ENCODE results near the gene MMP24OS. TPM values are rescaled to one million over a fixed set of nuclear protein-coding genes. Genes with fewer than 3 reads are reported as not detected.

MMP24OS gene
- total RNA-seq, 1 donor from 2014 or later, result 94.6 TPM

DNA sequence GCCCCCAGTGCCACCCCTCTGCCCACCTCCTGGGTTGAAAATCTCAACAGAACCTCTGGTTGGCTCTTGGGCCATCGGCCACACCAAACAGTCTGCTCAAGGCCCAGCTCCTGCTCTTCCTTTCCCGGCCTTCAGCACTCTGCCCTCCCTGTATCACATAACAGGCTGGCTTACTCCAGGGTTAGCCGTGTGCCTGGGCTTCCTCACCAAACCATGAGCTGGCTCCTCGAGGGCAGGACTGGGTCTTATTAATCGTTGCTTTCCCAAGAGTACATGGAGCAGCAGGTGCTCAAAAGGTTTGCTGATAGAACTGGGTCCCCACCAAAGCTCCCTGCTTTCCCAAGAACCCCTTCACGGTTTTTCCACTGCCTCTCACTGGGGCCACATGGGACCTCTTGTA, 27.0 kb upstream of the MMP24OS start:
- TF ChIP-seq, protein P1, sequence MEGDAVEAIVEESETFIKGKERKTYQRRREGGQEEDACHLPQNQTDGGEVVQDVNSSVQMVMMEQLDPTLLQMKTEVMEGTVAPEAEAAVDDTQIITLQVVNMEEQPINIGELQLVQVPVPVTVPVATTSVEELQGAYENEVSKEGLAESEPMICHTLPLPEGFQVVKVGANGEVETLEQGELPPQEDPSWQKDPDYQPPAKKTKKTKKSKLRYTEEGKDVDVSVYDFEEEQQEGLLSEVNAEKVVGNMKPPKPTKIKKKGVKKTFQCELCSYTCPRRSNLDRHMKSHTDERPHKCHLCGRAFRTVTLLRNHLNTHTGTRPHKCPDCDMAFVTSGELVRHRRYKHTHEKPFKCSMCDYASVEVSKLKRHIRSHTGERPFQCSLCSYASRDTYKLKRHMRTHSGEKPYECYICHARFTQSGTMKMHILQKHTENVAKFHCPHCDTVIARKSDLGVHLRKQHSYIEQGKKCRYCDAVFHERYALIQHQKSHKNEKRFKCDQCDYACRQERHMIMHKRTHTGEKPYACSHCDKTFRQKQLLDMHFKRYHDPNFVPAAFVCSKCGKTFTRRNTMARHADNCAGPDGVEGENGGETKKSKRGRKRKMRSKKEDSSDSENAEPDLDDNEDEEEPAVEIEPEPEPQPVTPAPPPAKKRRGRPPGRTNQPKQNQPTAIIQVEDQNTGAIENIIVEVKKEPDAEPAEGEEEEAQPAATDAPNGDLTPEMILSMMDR (IDR thresholded peaks at IDR 0.05), result no peak
- H3K4me1 Mint-ChIP-seq (ENCODE audit: low read depth), result peaks cover 85% of the 10 kb centered on the region
- H3K9me3 Mint-ChIP-seq (ENCODE audit: low read depth), result no peaks in the 10 kb centered on the region
- peak overlapping the region; percentile 99 for H3K27ac Mint-ChIP-seq (ENCODE audit: unreplicated experiment)
- no peaks in the 10 kb centered on the region for H3K27me3 Mint-ChIP-seq (ENCODE audit: low read depth)
- H3K36me3 Mint-ChIP-seq (ENCODE audit: low read depth), result no peaks in the 10 kb centered on the region
- H3K4me3 Mint-ChIP-seq (ENCODE audit: unreplicated experiment), result no peak overlapping the region
- DNase-seq (ENCODE audit: low spot score), result no peak

DNA sequence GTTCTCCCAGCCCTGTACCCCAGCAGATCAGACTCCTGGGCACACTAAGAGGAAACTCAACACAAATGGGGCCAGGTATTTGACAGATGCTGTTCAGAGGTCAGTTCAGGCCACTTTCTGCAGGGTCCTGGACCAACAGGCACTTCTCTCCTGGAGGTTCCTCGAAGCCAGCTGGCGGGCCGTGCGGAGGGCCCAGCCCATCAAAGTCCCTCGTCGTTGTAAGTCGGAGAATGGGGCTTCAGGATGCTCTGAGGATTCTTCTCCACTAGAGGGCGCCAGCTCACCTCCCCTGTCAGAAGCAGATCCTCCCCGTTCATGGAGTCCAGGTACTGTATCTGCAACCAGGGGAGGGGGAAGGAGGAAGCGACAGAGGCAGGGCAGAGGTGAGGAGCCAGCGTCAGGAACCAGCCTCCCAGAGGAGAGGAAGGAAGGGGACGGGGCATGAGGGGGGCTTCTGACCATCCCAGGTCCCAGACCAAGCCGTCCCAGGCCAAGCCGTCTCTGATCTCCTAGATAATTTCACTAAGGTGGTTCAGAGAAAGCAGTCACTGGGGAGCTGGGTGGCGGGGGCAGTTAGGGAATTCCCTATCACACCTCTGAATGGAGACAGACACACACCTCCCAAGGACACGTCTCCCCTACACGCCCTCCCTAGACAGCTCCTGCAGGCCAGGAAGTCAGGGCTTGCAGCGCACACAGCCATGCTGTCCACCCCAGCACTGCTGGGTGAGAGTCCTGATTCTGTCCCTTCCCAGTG, 26.0 kb upstream of the MMP24OS start:
- H3K27ac Mint-ChIP-seq (ENCODE audit: unreplicated experiment), result peak overlapping the region; percentile 99
- H3K4me3 Mint-ChIP-seq (ENCODE audit: unreplicated experiment), result no peak overlapping the region

DNA sequence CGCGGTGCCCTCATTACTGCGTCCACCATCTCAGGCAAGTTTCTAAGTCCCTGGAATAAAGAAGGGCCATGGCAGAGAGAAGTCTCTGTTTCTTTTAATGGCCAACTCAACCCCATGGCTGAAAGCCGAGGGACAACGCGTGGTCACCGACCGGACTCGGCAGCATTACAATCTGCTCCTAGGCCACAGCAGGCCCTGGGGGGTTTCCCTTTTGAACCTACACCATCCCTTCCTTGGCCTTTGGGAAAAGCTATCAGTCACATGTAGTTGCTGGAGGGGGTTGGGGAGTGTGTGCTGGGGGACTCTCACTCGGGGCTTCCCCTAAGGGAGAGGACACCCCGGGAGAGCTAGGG, 25.4 kb upstream of the MMP24OS start:
- Mint-ChIP-seq H3K4me1 (ENCODE audit: low read depth) (peaks cover 72% of the 10 kb centered on the region), H3K4me3 (ENCODE audit: unreplicated experiment) (no peak overlapping the region), H3K27ac (ENCODE audit: unreplicated experiment) (peak overlapping the region; percentile 91), H3K27me3 (ENCODE audit: low read depth) (no peaks in the 10 kb centered on the region), H3K9me3 (ENCODE audit: low read depth) (no peaks in the 10 kb centered on the region), H3K36me3 (ENCODE audit: low read depth) (no peaks in the 10 kb centered on the region)
- no peak for DNase-seq (ENCODE audit: low spot score)
- TF ChIP-seq, protein P1 (IDR thresholded peaks at IDR 0.05), result no peak

More for the DNA sequence above, 26.0 kb upstream of the MMP24OS start:
- H3K27me3 Mint-ChIP-seq (ENCODE audit: low read depth), result no peaks in the 10 kb centered on the region
- no peaks in the 10 kb centered on the region for H3K36me3 Mint-ChIP-seq (ENCODE audit: low read depth)
- no peak for DNase-seq (ENCODE audit: low spot score)
- H3K9me3 Mint-ChIP-seq (ENCODE audit: low read depth), result no peaks in the 10 kb centered on the region
- TF ChIP-seq, protein P1 (IDR thresholded peaks at IDR 0.05), result peak; percentile 93
- H3K4me1 Mint-ChIP-seq (ENCODE audit: low read depth), result peaks cover 75% of the 10 kb centered on the region

DNA sequence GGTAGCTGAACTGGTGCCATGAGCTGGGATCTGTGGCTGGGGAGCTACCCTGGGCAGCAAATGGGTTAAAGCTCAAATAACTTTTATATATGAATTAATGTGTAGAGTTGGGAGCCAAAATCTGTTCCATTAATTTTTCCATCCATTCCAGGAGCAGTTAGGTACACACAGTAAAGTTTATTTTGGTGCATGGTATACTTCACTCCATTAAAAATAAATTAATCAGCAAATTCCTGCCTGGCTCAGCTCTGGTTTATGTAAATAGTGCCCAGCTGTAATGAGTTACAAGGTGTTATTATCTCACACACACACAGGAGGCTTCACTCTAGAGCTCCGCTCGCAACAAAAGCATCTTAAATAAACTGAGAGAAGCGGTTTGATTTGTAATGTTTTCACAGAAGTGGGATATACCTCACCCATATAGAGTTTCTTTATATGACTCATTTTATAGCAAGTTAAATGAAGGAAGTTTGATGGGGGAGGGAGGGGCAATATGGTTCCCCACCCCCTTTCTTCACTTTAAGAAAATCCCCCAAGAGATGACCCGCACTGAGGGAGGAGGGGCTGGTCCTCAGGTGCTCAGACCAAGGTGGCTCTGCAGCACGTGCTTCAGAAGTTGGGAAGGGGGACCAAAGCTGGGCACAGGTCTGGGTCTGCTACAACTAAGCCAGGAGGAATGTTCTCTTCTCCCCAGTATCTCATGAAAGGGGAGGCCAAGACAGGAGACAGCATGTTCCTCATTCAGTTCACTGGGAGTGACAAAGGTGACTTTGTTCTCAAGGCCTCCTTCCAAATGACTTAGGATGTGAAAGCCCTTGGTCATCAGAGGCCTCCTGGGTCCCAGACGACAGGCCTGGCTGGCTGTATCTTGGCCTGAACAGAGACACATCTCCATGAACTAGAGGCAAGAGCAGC, 24.8 kb upstream of the MMP24OS start:
- Mint-ChIP-seq H3K36me3 (ENCODE audit: low read depth) (no peaks in the 10 kb centered on the region), H3K4me3 (ENCODE audit: unreplicated experiment) (peak overlapping the region; percentile 11), H3K27ac (ENCODE audit: unreplicated experiment) (peak overlapping the region; percentile 91), H3K4me1 (ENCODE audit: low read depth) (peaks cover 66% of the 10 kb centered on the region), H3K9me3 (ENCODE audit: low read depth) (no peaks in the 10 kb centered on the region), H3K27me3 (ENCODE audit: low read depth) (no peaks in the 10 kb centered on the region)
- TF ChIP-seq, protein P1 (IDR thresholded peaks at IDR 0.05), result no peak
- peak; percentile 15 for DNase-seq (ENCODE audit: low spot score)

DNA sequence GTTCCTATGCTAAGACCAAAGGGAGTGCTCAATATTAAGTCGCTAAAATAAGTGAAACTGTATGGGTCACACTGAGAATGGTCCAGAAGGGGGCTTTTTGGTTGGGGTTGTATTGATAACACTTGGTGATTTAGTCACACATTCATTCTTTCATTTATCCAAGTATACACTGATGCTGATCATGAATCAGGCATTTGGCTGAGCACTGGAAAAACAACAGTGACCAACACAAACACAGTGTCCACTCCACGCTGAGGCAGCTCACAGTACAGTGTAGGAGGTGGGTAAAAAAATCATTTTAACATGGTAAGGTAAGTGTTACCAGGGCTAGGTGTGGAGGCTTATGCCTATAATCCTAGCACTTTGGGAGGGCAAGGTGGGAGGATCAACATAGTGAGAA, 23.5 kb upstream of the MMP24OS start:
- Mint-ChIP-seq H3K4me3 (ENCODE audit: unreplicated experiment) (no peak overlapping the region), H3K36me3 (ENCODE audit: low read depth) (no peaks in the 10 kb centered on the region), H3K4me1 (ENCODE audit: low read depth) (peaks cover 53% of the 10 kb centered on the region), H3K27me3 (ENCODE audit: low read depth) (no peaks in the 10 kb centered on the region), H3K27ac (ENCODE audit: unreplicated experiment) (peak overlapping the region; percentile 91), H3K9me3 (ENCODE audit: low read depth) (no peaks in the 10 kb centered on the region)
- DNase-seq (ENCODE audit: low spot score), result no peak
- TF ChIP-seq, protein P1 (IDR thresholded peaks at IDR 0.05), result no peak
